Duodenal mucosa (tissue), 2 donors: ENCODE results near the gene DNAJC6.
"Not testable (repeated sequence)": the region's sequence is repeated elsewhere in the genome, so short reads cannot be mapped to it uniquely, and the experiment has no call there.

Experiments used
- H3K27ac ChIP-seq: one replicate; pipeline ENCODE4 v1.7.0; 2013; ENCODE audit warnings: low read depth, low read length
- H3K27me3 ChIP-seq, 2 donors: one replicate each; pipeline ENCODE4 v1.7.0; 2013; ENCODE audit warnings: low read length in 2 of 2, control low read depth in 1 of 2; ENCODE audit not compliant: insufficient read depth in 2 of 2, control insufficient read depth in 1 of 2
- H3K36me3 ChIP-seq, 2 donors: one replicate each; pipeline ENCODE4 v1.7.0; 2013; ENCODE audit warnings: low read length in 2 of 2, control low read depth in 1 of 2; ENCODE audit not compliant: insufficient read depth in 2 of 2, control insufficient read depth in 1 of 2
- H3K4me1 ChIP-seq, 2 donors: one replicate each; pipeline ENCODE4 v1.7.0; 2013; ENCODE audit warnings: low read length in 2 of 2, control low read depth in 1 of 2; ENCODE audit not compliant: insufficient read depth in 2 of 2, control insufficient read depth in 1 of 2
- H3K4me3 ChIP-seq, 2 donors: one replicate each; pipeline ENCODE4 v1.7.0; 2013; ENCODE audit warnings: low read length in 2 of 2, low read depth in 1 of 2
- H3K9ac ChIP-seq, 2 donors: one replicate each; pipeline ENCODE4 v1.7.0; 2013; ENCODE audit warnings: low read length in 2 of 2, low read depth in 1 of 2
- H3K9me3 ChIP-seq, 2 donors: one replicate each; pipeline ENCODE4 v1.7.0; 2013; ENCODE audit warnings: low read length in 2 of 2, control low read depth in 1 of 2; ENCODE audit not compliant: control insufficient read depth in 1 of 2

The DNAJC6 gene

GRCh38 chr1:65291818-65292217 is 17.5 kb upstream of the DNAJC6 start:
- H3K9me3 ChIP-seq, H3K4me3 ChIP-seq, H3K27me3 ChIP-seq, H3K36me3 ChIP-seq, H3K27ac ChIP-seq, H3K4me1 ChIP-seq, H3K9ac ChIP-seq: not testable (repeated sequence)

DNA sequence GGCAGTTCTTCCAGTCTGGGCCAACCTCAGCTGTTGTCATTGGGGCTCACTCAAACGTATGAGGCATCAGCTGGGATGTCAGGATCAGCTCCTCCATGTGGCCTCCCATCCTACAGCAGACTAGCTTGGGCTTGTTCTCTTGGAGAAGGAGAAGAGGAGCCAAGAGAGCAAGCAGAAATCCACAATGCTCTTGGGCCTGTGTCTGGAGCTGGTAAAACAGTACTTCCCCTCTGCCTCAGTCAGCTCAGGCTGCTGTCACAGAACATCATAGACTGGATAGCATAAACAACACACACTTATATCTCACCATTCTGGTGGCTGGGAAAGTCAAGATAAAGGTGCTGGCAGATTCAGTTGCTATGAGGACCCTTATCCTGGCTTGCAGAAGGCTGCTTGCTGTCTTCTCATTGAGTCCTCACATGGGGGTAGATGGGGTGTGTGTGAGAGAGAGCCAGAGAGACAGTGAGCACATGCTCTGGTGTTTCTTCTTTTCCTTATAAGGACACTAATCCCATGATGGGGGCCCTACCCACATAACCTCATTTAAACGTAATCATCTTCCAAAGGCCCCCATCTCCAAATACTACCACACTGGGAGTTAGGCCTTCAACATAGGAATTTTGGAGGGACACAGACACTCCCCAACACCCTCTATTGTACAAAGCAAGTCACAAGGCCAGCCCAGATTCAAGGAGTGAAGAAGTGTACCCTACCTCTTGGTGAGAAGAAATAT is 16.3 kb upstream of the DNAJC6 start:
- H3K27ac ChIP-seq, result no peak overlapping the region
- H3K9ac ChIP-seq, result no peak overlapping the region
- no peaks in the 10 kb centered on the region for H3K4me1 ChIP-seq
- H3K27me3 ChIP-seq, result no peaks in the 10 kb centered on the region
- H3K4me3 ChIP-seq, result no peak overlapping the region
- H3K36me3 ChIP-seq, result no peaks in the 10 kb centered on the region
- H3K9me3 ChIP-seq, result no peaks in the 10 kb centered on the region

GRCh38 chr1:65297706-65298105 is 11.6 kb upstream of the DNAJC6 start:
- Histone ChIP-seq H3K4me3 (no peak overlapping the region), H3K27ac (no peak overlapping the region), H3K9me3 (no peaks in the 10 kb centered on the region), H3K36me3 (no peaks in the 10 kb centered on the region), H3K4me1 (no peaks in the 10 kb centered on the region), H3K27me3 (no peaks in the 10 kb centered on the region), H3K9ac (no peak overlapping the region)

DNA sequence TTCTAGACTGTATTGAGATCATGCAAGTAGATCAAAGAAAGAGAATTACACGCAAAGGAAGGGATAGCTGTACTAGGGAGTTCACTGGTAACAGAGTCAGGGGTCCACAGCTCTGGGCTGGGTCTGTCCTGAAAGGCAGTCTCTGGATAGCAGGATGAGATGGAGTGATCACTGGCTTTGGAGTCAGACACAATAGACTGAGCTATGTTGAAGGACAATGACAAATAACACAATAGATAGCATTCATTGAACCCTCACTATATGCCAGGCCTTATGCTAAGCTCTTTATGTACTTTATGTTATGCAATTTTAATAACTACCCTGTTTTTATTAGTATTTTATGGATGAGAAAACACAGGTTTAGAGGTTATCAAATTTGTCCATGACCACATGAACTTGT is 10.0 kb upstream of the DNAJC6 start:
- H3K9me3 ChIP-seq, result no peaks in the 10 kb centered on the region
- H3K36me3 ChIP-seq, result no peaks in the 10 kb centered on the region
- H3K4me1 ChIP-seq, result no peaks in the 10 kb centered on the region
- no peak overlapping the region for H3K4me3 ChIP-seq
- H3K27ac ChIP-seq, result no peak overlapping the region
- no peak overlapping the region for H3K9ac ChIP-seq
- no peaks in the 10 kb centered on the region for H3K27me3 ChIP-seq

DNA sequence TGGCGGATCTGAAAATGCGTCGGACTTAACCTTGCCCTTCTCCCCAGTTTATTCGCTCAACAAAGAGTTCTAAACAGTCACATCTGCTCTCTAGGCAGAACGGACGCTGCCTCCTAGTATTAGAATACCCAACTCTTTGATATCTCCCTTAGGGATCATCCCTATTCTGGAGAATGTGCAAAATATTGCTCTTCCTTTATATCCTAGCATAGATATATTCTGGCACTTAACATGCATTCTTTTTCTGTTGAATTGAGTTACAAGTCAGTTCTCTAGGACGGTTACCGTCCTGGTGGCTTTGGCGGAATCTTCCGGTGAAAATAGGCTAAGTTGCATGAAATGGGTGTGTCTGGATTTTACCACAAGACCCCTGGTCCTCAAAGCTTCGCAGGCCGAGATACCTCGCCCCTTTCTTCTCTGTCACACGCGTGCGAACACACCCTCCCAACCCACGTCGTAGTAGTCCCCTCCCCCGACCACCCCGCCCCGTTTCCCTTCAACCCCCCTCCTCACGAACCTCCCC is 501 bp upstream of the DNAJC6 start:
- no peaks in the 10 kb centered on the region for H3K36me3 ChIP-seq
- no peak overlapping the region for H3K9ac ChIP-seq
- peaks cover 5 to 19% of the 10 kb centered on the region in 2 donors for H3K27me3 ChIP-seq
- H3K9me3 ChIP-seq, result no peaks in the 10 kb centered on the region
- no peaks in the 10 kb centered on the region for H3K4me1 ChIP-seq
- peak overlapping the region in 1 of 2 donors; percentile 54 for H3K4me3 ChIP-seq
- no peak overlapping the region for H3K27ac ChIP-seq

DNA sequence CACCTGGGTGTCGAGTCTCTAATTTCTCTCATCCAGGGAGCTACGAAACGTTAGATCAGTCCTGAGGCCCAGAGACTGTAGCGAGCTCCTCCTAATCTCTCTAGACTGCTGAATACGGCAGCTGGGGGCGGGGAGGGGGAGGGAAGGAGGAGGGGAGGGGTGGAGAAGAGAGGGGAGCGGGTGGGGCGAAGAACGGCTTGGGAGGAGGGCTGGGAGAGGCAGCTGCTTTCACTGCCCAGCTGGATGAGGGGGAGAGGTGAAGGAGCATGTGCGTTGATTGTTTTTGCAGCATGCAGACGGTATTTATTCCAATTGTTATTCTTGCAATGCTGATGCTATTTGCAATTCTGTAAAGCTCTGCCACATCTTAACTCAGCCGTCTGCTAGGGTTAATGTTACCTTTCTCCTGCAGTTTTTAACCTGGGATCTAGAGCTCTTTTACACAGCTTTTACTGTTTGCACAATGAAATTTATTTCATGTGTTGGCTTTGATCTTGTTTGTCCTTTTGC is 790 bp downstream of the DNAJC6 start:
- Histone ChIP-seq H3K27me3 (peaks cover 5 to 19% of the 10 kb centered on the region in 2 donors), H3K4me3 (peak overlapping the region in 1 of 2 donors; percentile 54)

DNA sequence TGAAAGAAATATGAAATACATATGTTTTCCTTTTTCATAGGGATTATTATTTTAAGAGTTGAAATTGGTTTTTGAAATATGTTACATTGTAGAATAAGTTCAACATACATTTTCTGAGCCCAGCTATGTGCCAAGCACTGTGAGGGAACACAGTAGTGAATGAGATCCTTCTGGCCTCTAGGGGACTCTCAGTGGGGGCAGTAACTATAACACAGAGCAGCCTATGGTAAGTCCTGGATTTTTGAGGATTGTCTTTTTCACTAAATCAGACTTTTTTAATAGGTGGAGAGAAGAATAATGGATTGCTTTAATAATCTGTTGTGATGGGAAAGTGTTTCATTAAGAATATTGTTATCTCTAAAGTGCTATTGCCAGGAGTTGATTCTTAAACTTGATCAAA is 2.4 kb downstream of the DNAJC6 start:
- Histone ChIP-seq H3K9me3 (no peaks in the 10 kb centered on the region), H3K9ac (no peak overlapping the region), H3K27ac (no peak overlapping the region), H3K36me3 (no peaks in the 10 kb centered on the region), H3K4me3 (no peak overlapping the region), H3K4me1 (no peaks in the 10 kb centered on the region), H3K27me3 (peaks cover 5 to 19% of the 10 kb centered on the region in 2 donors)

More for the DNA sequence above, 790 bp downstream of the DNAJC6 start:
- no peaks in the 10 kb centered on the region for H3K9me3 ChIP-seq
- H3K4me1 ChIP-seq, result no peaks in the 10 kb centered on the region
- H3K36me3 ChIP-seq, result no peaks in the 10 kb centered on the region
- no peak overlapping the region for H3K27ac ChIP-seq
- H3K9ac ChIP-seq, result no peak overlapping the region

DNA sequence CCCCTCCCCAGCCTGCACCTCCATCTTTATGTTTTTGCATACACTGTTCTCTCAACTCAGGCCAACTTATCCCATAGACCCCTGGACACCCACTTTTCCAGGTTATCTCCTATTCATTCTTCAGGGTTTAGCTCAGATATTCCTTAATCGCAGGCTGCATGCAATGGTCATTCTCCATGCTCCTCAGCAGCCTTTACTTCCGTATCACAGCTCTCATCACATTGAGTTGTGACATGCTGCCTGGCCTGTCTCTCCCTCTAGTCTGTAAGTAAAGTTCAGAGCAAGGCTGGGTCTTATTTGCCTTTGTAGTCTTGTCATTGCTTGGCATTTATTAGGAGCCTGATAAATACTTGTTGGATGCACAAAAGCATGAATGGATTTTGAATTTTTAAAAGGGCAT is 6.9 kb downstream of the DNAJC6 start:
- Histone ChIP-seq H3K4me1 (no peaks in the 10 kb centered on the region), H3K27ac (no peak overlapping the region), H3K4me3 (no peak overlapping the region), H3K9me3 (no peaks in the 10 kb centered on the region), H3K36me3 (no peaks in the 10 kb centered on the region), H3K9ac (no peak overlapping the region), H3K27me3 (peaks cover 0 to 7% of the 10 kb centered on the region in 2 donors)

DNA sequence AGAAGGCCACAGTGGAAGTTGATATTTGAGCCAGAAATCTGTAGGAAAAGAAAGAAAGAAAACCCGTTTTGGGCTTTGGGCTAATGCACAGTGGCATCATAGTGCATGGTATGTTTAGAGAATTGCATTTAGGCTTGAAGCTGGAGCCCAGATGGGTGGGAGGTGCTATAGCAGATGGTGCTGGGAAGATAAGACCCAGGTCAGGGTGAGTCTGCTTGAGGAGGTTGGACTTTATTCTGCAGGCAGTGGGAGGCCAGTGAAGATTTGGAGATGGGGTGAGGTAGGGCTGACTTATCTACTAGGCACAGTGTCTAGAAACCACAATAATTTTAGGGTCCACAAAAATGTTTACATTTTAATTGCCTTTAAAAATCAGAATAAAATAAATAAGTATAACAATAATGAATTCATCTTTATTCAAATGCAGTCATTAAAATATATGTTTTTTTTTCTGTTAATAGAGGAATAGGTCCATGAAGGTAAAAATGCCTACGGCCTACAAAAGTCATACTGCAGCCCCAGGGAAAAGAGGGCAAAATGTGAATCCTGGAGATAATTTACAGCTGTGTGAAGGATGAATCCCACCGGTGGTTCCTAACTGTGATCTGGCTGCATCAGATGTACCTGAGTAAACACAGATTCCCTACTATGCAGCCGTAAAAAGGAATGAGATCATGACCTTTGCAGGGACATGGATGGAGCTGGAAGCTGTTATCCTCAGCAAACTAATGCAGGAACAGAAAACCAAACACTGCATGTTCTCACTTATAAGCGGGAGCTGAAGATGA is 8.7 kb downstream of the DNAJC6 start:
- Histone ChIP-seq H3K27me3 (no peaks in the 10 kb centered on the region), H3K9ac (no peak overlapping the region), H3K36me3 (no peaks in the 10 kb centered on the region), H3K27ac (no peak overlapping the region), H3K4me1 (no peaks in the 10 kb centered on the region), H3K9me3 (no peaks in the 10 kb centered on the region), H3K4me3 (no peak overlapping the region)

DNA sequence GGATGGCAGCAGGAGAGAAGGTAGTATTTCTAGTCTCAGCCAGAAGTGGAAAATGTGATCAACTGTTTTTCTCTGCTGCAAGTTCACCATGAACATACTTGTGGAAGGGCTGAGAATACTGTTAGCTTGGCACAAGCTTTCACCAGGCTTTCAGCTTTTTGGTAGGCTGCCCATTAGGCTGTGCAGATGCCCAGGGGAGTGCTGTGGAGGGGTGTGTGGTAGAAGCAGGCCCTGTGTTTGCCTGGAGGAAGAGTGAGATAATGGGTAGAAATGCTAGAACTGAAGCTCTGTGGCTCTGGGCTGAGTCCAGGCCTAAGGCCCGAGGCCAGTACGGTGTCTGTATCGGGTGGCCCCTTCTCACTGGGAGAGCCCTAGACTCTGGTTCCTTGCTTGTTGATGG is 9.8 kb downstream of the DNAJC6 start:
- H3K4me1 ChIP-seq, result no peaks in the 10 kb centered on the region
- no peak overlapping the region for H3K9ac ChIP-seq
- no peak overlapping the region for H3K4me3 ChIP-seq
- no peaks in the 10 kb centered on the region for H3K36me3 ChIP-seq
- no peak overlapping the region for H3K27ac ChIP-seq
- H3K27me3 ChIP-seq, result no peaks in the 10 kb centered on the region
- no peaks in the 10 kb centered on the region for H3K9me3 ChIP-seq
